Activated T-cell treated with anti-CD3 and anti-CD28 coated beads, Interleukin-2, amount 50 U/mL, for 72 hours (primary cell): ENCODE results near the gene ZFYVE9. TPM values are rescaled to one million over a fixed set of nuclear protein-coding genes. Genes with fewer than 3 reads are reported as not detected.

Experiments
- ATAC-seq, 2 donors: fragments of 150-1000 bp; cut with Tn5 transposase; replicated peaks in 1 of 2; 2 replicates each; pipeline ENCODE4 v1.10.0; 2021; ENCODE audit warnings: moderate library complexity in 2 of 2, mild to moderate bottlenecking in 1 of 2
- DNase-seq, 2 donors: peaks; one replicate each; pipeline ENCODE4 v3.0.0; 2021 to 2022; ENCODE audit warnings: mixed read lengths in 1 of 2
- H3K27ac Mint-ChIP-seq: one replicate; pipeline ENCODE4 v1.8.0; 2022; ENCODE audit warnings: mild to moderate bottlenecking, moderate library complexity, mixed read lengths
- H3K27me3 Mint-ChIP-seq: one replicate; pipeline ENCODE4 v1.8.0; 2022; ENCODE audit warnings: low read depth, mixed read lengths
- H3K36me3 Mint-ChIP-seq, 2 donors: one replicate each; pipeline ENCODE4 v1.8.0; 2022; ENCODE audit warnings: mixed read lengths in 2 of 2, mild to moderate bottlenecking in 1 of 2; ENCODE audit not compliant: insufficient read depth in 2 of 2
- H3K4me1 Mint-ChIP-seq: one replicate; pipeline ENCODE4 v1.8.0; 2022; ENCODE audit warnings: low read depth, mixed read lengths
- H3K4me3 Mint-ChIP-seq, 2 donors: one replicate each; pipeline ENCODE4 v1.8.0; 2022; ENCODE audit warnings: mild to moderate bottlenecking in 2 of 2, mixed read lengths in 2 of 2, moderate library complexity in 2 of 2
- H3K9me3 Mint-ChIP-seq, 2 donors: one replicate each; pipeline ENCODE4 v1.8.0; 2022; ENCODE audit warnings: mixed read lengths in 2 of 2
- total RNA-seq, 2 donors: library from RNA; stranded (reverse); gene quantifications; one replicate each; pipeline ENCODE4 v1.2.3, GENCODE V29; 2022

Gene ZFYVE9
- total RNA-seq, 2 donors from 2014 or later = 4.4 to 5.7 TPM

GRCh38 chr1:52225174-52225573 is 83.3 kb downstream of the ZFYVE9 start:
- H3K4me1 Mint-ChIP-seq = no peaks in the 10 kb centered on the region
- ATAC-seq (no peak), DNase-seq (no peak)
- H3K27me3 Mint-ChIP-seq = no peaks in the 10 kb centered on the region
- H3K4me3 Mint-ChIP-seq = no peak overlapping the region
- no peak overlapping the region for H3K27ac Mint-ChIP-seq
- H3K36me3 Mint-ChIP-seq = peaks cover 15 to 18% of the 10 kb centered on the region in 2 donors
- peaks cover 15 to 22% of the 10 kb centered on the region in 2 donors for H3K9me3 Mint-ChIP-seq

- Mint-ChIP-seq H3K4me1 (no peaks in the 10 kb centered on the region), H3K27ac (no peak overlapping the region), H3K4me3 (no peak overlapping the region), H3K36me3 (peaks cover 12 to 14% of the 10 kb centered on the region in 2 donors), H3K9me3 (peaks cover 9% of the 10 kb centered on the region in 2 donors), H3K27me3 (no peaks in the 10 kb centered on the region)
- ATAC-seq = no peak
- no peak for DNase-seq
These were observed 87.6 kb downstream of the ZFYVE9 start for GRCh38 chr1:52229494-52229893.

DNA sequence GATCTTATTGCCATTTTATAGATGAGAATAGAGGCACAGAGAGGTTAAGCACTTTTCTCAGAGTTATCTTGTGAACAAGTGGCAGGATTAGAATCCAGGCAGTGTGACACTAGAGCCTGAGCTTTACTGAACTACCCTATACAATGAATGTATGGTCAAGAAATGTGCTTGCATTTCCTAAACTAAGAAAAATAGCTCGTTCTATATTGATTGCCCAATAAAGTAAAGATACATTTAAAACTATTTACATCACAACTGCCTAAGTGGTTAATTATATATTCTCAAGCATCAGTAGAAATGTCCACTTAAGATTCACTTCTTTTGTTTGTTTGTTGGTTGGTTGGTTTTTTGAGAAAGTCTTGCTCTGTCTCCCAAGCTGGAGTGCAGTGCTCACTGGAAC is 91.6 kb downstream of the ZFYVE9 start:
- Mint-ChIP-seq H3K9me3 (no peaks in the 10 kb centered on the region), H3K27me3 (no peaks in the 10 kb centered on the region), H3K4me3 (no peak overlapping the region), H3K4me1 (no peaks in the 10 kb centered on the region), H3K36me3 (no peaks in the 10 kb centered on the region), H3K27ac (no peak overlapping the region)
- DNase-seq (no peak), ATAC-seq (no peak)

GRCh38 chr1:52234014-52234413 is 92.1 kb downstream of the ZFYVE9 start:
- DNase-seq = no peak
- Mint-ChIP-seq H3K27ac (no peak overlapping the region), H3K36me3 (no peaks in the 10 kb centered on the region), H3K4me1 (no peaks in the 10 kb centered on the region), H3K4me3 (no peak overlapping the region), H3K9me3 (no peaks in the 10 kb centered on the region), H3K27me3 (no peaks in the 10 kb centered on the region)
- ATAC-seq = no peak

DNA sequence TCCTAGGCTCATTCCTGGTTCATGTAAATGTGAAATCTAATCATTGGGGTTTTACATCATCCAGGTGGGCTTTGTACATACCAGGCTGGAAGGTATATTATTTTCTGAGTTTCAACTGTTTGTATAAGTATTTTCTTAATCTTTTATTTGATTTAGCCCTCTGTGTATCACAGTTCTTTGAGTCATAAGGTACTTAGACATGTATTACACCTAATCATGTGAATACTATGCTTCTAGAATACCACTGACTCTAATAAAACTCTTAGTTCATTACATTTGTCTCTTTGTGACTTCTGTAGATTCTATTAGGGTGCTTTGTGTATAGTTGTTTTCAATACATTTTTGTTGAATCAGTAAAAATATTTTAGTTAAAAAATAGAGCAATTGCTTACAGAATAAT is 92.8 kb downstream of the ZFYVE9 start:
- no peaks in the 10 kb centered on the region for H3K36me3 Mint-ChIP-seq
- H3K27me3 Mint-ChIP-seq = no peaks in the 10 kb centered on the region
- no peak for DNase-seq
- no peak overlapping the region for H3K27ac Mint-ChIP-seq
- no peak for ATAC-seq
- no peak overlapping the region for H3K4me3 Mint-ChIP-seq
- no peaks in the 10 kb centered on the region for H3K4me1 Mint-ChIP-seq
- H3K9me3 Mint-ChIP-seq = no peaks in the 10 kb centered on the region

DNA sequence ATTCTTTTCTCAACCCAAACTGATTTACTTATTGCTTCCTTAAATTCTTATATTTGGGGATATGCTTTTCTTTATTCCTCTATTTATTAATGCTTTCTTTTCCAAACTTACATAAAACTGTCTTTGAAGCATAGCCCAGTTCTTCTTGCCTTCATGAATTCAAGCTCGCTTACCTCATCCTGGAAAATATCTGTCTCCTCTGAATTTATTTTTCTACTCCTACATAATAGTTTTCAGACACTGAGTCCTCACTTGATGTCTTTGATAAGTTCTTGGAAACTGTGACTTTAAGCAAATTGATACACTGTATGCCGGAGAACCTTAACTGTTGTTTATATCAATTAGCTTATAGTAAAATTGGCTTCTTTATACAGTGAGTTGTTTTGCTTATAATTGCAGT is 93.8 kb downstream of the ZFYVE9 start:
- H3K4me3 Mint-ChIP-seq = no peak overlapping the region
- H3K36me3 Mint-ChIP-seq = no peaks in the 10 kb centered on the region
- ATAC-seq (no peak), DNase-seq (no peak)
- no peaks in the 10 kb centered on the region for H3K9me3 Mint-ChIP-seq
- H3K27ac Mint-ChIP-seq = no peak overlapping the region
- no peaks in the 10 kb centered on the region for H3K27me3 Mint-ChIP-seq
- no peaks in the 10 kb centered on the region for H3K4me1 Mint-ChIP-seq

- Mint-ChIP-seq H3K36me3 (no peaks in the 10 kb centered on the region), H3K4me3 (no peak overlapping the region), H3K27ac (no peak overlapping the region), H3K4me1 (no peaks in the 10 kb centered on the region), H3K27me3 (no peaks in the 10 kb centered on the region), H3K9me3 (no peaks in the 10 kb centered on the region)
- ATAC-seq (no peak), DNase-seq (no peak)
These were observed 95.5 kb downstream of the ZFYVE9 start for GRCh38 chr1:52237430-52237829.

GRCh38 chr1:52238474-52238873 is 96.6 kb downstream of the ZFYVE9 start:
- DNase-seq (no peak), ATAC-seq (no peak)
- Mint-ChIP-seq H3K27ac (no peak overlapping the region), H3K9me3 (no peaks in the 10 kb centered on the region), H3K4me1 (no peaks in the 10 kb centered on the region), H3K4me3 (no peak overlapping the region), H3K27me3 (no peaks in the 10 kb centered on the region), H3K36me3 (no peaks in the 10 kb centered on the region)

GRCh38 chr1:52238887-52239707 is 97.2 kb downstream of the ZFYVE9 start:
- ATAC-seq = no peak
- Mint-ChIP-seq H3K27ac (no peak overlapping the region), H3K27me3 (no peaks in the 10 kb centered on the region)

GRCh38 chr1:52239708-52240001 is 97.8 kb downstream of the ZFYVE9 start:
- ATAC-seq (no peak), DNase-seq (no peak)
- Mint-ChIP-seq H3K27me3 (no peaks in the 10 kb centered on the region), H3K4me1 (no peaks in the 10 kb centered on the region), H3K9me3 (no peaks in the 10 kb centered on the region), H3K4me3 (no peak overlapping the region), H3K36me3 (no peaks in the 10 kb centered on the region), H3K27ac (no peak overlapping the region)

More at GRCh38 chr1:52238887-52239707, 97.2 kb downstream of the ZFYVE9 start:
- H3K36me3 Mint-ChIP-seq = no peaks in the 10 kb centered on the region
- no peak for DNase-seq
- H3K9me3 Mint-ChIP-seq = no peaks in the 10 kb centered on the region
- no peaks in the 10 kb centered on the region for H3K4me1 Mint-ChIP-seq
- no peak overlapping the region for H3K4me3 Mint-ChIP-seq

GRCh38 chr1:52240592-52241210 is 98.8 kb downstream of the ZFYVE9 start:
- no peak overlapping the region for H3K27ac Mint-ChIP-seq
- ATAC-seq (no peak), DNase-seq (no peak)
- no peaks in the 10 kb centered on the region for H3K27me3 Mint-ChIP-seq
- no peaks in the 10 kb centered on the region for H3K4me1 Mint-ChIP-seq
- H3K36me3 Mint-ChIP-seq = no peaks in the 10 kb centered on the region
- H3K9me3 Mint-ChIP-seq = no peaks in the 10 kb centered on the region
- no peak overlapping the region for H3K4me3 Mint-ChIP-seq

DNA sequence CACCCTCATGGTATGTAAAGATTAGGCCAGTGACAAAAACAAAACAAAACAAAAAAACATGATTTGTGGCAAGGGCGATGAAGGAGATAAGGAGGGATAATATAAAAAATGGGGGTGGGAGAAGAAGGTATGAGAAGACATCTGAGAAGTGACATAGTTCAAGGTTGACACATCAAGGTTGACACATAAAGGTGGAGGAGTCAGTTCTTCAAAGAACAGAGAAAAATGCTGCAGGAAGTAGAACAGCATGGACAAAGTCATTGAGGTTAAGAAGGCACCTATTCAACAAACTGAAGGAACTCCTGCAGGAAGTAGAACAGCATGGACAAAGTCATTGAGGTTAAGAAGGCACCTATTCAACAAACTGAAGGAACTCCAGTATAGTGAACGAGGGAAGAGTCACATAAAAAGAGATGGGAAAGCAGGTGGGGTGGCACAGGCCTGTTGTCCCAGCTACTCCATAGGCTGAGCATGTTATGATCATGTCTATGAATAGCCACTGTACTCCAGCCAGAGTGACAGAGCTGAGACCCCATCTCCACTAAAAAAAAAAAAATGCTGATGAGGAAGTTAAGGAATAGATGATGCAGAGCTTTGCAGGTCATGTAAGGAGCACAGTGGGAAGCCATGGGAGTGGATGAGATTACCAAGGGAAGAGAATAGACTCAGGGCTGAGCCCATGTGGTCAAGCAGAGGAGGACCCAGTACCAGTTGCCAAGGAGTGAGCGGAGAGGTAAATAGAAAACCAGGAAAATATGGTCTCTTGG is 101.5 kb downstream of the ZFYVE9 start:
- Mint-ChIP-seq H3K9me3 (no peaks in the 10 kb centered on the region), H3K36me3 (no peaks in the 10 kb centered on the region), H3K27me3 (no peaks in the 10 kb centered on the region), H3K4me3 (no peak overlapping the region), H3K27ac (no peak overlapping the region), H3K4me1 (no peaks in the 10 kb centered on the region)
- no peak for DNase-seq
- ATAC-seq = peak in 1 of 2 donors; percentile 50

DNA sequence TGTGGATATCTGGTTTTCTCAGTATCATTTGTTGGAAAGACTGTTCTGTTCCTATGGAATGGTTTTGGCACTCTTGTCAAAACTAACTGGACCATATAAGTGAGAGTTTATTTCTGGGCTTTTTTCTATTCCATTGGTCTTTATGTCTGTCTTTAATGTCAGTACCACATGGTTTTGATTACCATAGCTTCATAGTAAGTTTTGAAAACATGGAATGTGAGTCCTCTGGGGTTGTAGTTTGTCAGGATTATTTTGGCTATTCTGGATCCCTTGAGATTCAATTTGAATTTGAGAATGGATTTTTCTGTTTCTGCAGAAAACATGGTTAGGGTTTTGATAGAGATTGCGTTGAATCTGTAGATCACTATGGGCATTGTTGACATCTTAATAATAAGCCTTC is 107.9 kb downstream of the ZFYVE9 start:
- no peaks in the 10 kb centered on the region for H3K27me3 Mint-ChIP-seq
- DNase-seq (no peak), ATAC-seq (no peak)
- H3K36me3 Mint-ChIP-seq = no peaks in the 10 kb centered on the region
- no peak overlapping the region for H3K27ac Mint-ChIP-seq
- no peaks in the 10 kb centered on the region for H3K4me1 Mint-ChIP-seq
- H3K9me3 Mint-ChIP-seq = no peaks in the 10 kb centered on the region
- H3K4me3 Mint-ChIP-seq = no peak overlapping the region
